HG02852 (cell line): ENCODE data around the gene OASL.

Source experiments
- ATAC-seq: cut with Tn5 transposase; IDR thresholded peaks from one replicate; pipeline ENCODE4 v1.9.1; 2021; ENCODE audit warnings: mild to moderate bottlenecking, moderate library complexity; ENCODE audit not compliant: unreplicated experiment

OASL gene

GRCh38 chr12:120971299-120972180 is 67.5 kb downstream of the OASL start:
- ATAC-seq, result no peak

GRCh38 chr12:120970310-120970709 is 68.7 kb downstream of the OASL start:
- no peak for ATAC-seq
